GM12891 (cell line): ENCODE data around the gene PNPT1.
A peak's percentile ranks its signal among the peaks of the same experiment; 100 is the strongest.

Experiments used
- DNase-seq: peaks from one replicate; pipeline ENCODE4 v3.0.0; 2011; ENCODE audit warnings: low spot score; ENCODE audit not compliant: insufficient read length
- FAIRE-seq: peaks from 2 replicates; lab custom pipeline; 2011; peaks lifted over from hg19 to GRCh38; lab: Jason Lieb, UNC
- PAX5 ChIP-seq: IDR thresholded peaks from 2 replicates; pipeline ENCODE4 v1.6.1; 2011; ENCODE audit warnings: low read length, moderate library complexity, mild to moderate bottlenecking; ENCODE audit not compliant: insufficient read depth, severe bottlenecking
- POLR2A ChIP-seq: IDR thresholded peaks from 2 replicates; pipeline ENCODE4 v1.6.1; 2011; ENCODE audit warnings: low read depth, low read length, control low read depth
- POLR2AphosphoS5 ChIP-seq: IDR thresholded peaks from 2 replicates; pipeline ENCODE4 v1.6.1; 2011; ENCODE audit warnings: low read depth, low read length, control low read depth
- POU2F2 ChIP-seq: IDR thresholded peaks from 2 replicates; pipeline ENCODE4 v1.6.1; 2011; ENCODE audit warnings: low read depth, mild to moderate bottlenecking, control low read depth, low read length, moderate library complexity
- SPI1 ChIP-seq: IDR thresholded peaks from 2 replicates; pipeline ENCODE4 v1.6.1; 2011; ENCODE audit warnings: low read depth, low read length, control low read depth
- TAF1 ChIP-seq: IDR thresholded peaks from 2 replicates; pipeline ENCODE4 v1.6.1; 2011; ENCODE audit warnings: low read depth, low read length, control low read depth

The PNPT1 gene

GRCh38 chr2:55618025-55618274 is 75.7 kb downstream of the PNPT1 start:
- TF ChIP-seq POU2F2 (no peak), POLR2AphosphoS5 (no peak), PAX5 (no peak), SPI1 (no peak), POLR2A (no peak), TAF1 (no peak)
- FAIRE-seq (no peak), DNase-seq (no peak)

GRCh38 chr2:55617175-55618024 is 76.2 kb downstream of the PNPT1 start, which contains the start of gene PPP4R3B:
Gene PPP4R3B (minus strand): TSS chr2:55617622. CDS start chr2:55617285, 337 bp downstream.
- peak; percentile 81 for DNase-seq
- peak; percentile 78 for TF ChIP-seq SPI1
- TF ChIP-seq POLR2A = peak; percentile 96
- TF ChIP-seq POU2F2 = peak; percentile 34; the same call in 1 of the 2 replicates
- TF ChIP-seq PAX5 = no peak
- TF ChIP-seq POLR2AphosphoS5 = peak; percentile 94
- TF ChIP-seq TAF1 = peak; percentile 82
- peak; percentile 97 for FAIRE-seq

GRCh38 chr2:55616551-55617174 is 77.0 kb downstream of the PNPT1 start:
- peak; percentile 9 for DNase-seq
- FAIRE-seq = peak; percentile 63
- TF ChIP-seq SPI1 (peak; percentile 52), POU2F2 (peak; percentile 39; the same call in 1 of the 2 replicates), TAF1 (0 out of 2 replicates have a peak, but pooled peaks have one; percentile 38), POLR2AphosphoS5 (peak; percentile 40; the same call in 1 of the 2 replicates), PAX5 (no peak), POLR2A (peak; percentile 78)

- no peak for TF ChIP-seq SPI1
- TF ChIP-seq TAF1 = no peak
- no peak for TF ChIP-seq PAX5
- TF ChIP-seq POLR2AphosphoS5 = no peak
- TF ChIP-seq POU2F2 = no peak
- no peak for TF ChIP-seq POLR2A
- FAIRE-seq (no peak), DNase-seq (no peak)
These were observed 81.6 kb downstream of the PNPT1 start for GRCh38 chr2:55611997-55612396.

GRCh38 chr2:55610954-55611743 is 82.5 kb downstream of the PNPT1 start:
- no peak; the same call in 1 of the 2 replicates for TF ChIP-seq POLR2AphosphoS5
- no peak for TF ChIP-seq SPI1
- no peak for TF ChIP-seq POU2F2
- TF ChIP-seq PAX5 = no peak
- TF ChIP-seq POLR2A = no peak
- no peak for TF ChIP-seq TAF1
- no peak for DNase-seq
- FAIRE-seq = no peak

GRCh38 chr2:55609938-55610578 is 83.6 kb downstream of the PNPT1 start:
- no peak for TF ChIP-seq TAF1
- no peak for TF ChIP-seq POU2F2
- no peak for TF ChIP-seq SPI1
- no peak for TF ChIP-seq POLR2AphosphoS5
- no peak for TF ChIP-seq PAX5
- no peak for TF ChIP-seq POLR2A
- no peak for FAIRE-seq
- DNase-seq = no peak

GRCh38 chr2:55609193-55609794 is 84.3 kb downstream of the PNPT1 start:
- no peak for FAIRE-seq
- no peak for DNase-seq

GRCh38 chr2:55607717-55608116 is 85.9 kb downstream of the PNPT1 start:
- no peak for TF ChIP-seq POLR2A
- no peak for TF ChIP-seq PAX5
- TF ChIP-seq TAF1 = no peak
- no peak for TF ChIP-seq POLR2AphosphoS5
- TF ChIP-seq SPI1 = no peak
- TF ChIP-seq POU2F2 = no peak
- FAIRE-seq = no peak
- no peak for DNase-seq

More at GRCh38 chr2:55609193-55609794, 84.3 kb downstream of the PNPT1 start:
- TF ChIP-seq PAX5 = no peak

GRCh38 chr2:55604027-55604565 is 89.5 kb downstream of the PNPT1 start:
- no peak for TF ChIP-seq POLR2A
- DNase-seq (no peak), FAIRE-seq (no peak)
